CD14-positive monocyte (primary cell): ENCODE results near the gene HINT3. TPM values are rescaled to one million over a fixed set of nuclear protein-coding genes. Genes with fewer than 3 reads are reported as not detected.

ENCODE experiments used
- DNase-seq, 3 donors: peaks; one replicate each; pipeline ENCODE4 v3.0.0-alpha.2; 2011 to 2022
- H2AFZ ChIP-seq: 2 replicates; pipeline ENCODE4 v1.6.0; 2012; ENCODE audit warnings: mild to moderate bottlenecking, low read depth, low read length, inconsistent platforms; ENCODE audit not compliant: insufficient read depth, poor library complexity, severe bottlenecking
- H3K27ac ChIP-seq, 2 donors: 1 replicate in 1 of 2; 2 replicates in 1 of 2; pipeline ENCODE4 v1.5.1; 2012 to 2013; ENCODE audit warnings: low read length in 2 of 2, control low read depth in 1 of 2, inconsistent platforms in 1 of 2, low read depth in 1 of 2, mild to moderate bottlenecking in 1 of 2
- H3K27me3 ChIP-seq, 2 donors: one replicate each; pipeline versions ENCODE4 v1.6.0 to v1.6.1; 2011 to 2013; ENCODE audit warnings: low read length in 2 of 2; ENCODE audit not compliant: control insufficient read depth in 2 of 2, insufficient read depth in 2 of 2
- H3K36me3 ChIP-seq, 2 donors: replicated peaks in 1 of 2; 1 replicate in 1 of 2; 2 replicates in 1 of 2; pipeline versions ENCODE4 v1.5.1 to v1.6.1; 2012 to 2013; ENCODE audit warnings: low read length in 2 of 2, control low read depth in 1 of 2, inconsistent platforms in 1 of 2, mild to moderate bottlenecking in 1 of 2; ENCODE audit not compliant: insufficient read depth in 2 of 2, control insufficient read depth in 1 of 2
- H3K4me1 ChIP-seq, 2 donors: 1 replicate in 1 of 2; 2 replicates in 1 of 2; pipeline versions ENCODE4 v1.5.1 to v1.6.1; 2012 to 2013; ENCODE audit warnings: low read length in 2 of 2, control low read depth in 1 of 2, inconsistent platforms in 1 of 2, mild to moderate bottlenecking in 1 of 2, moderate library complexity in 1 of 2; ENCODE audit not compliant: insufficient read depth in 2 of 2, control insufficient read depth in 1 of 2
- H3K4me2 ChIP-seq: replicated peaks from 2 replicates; pipeline ENCODE3; 2012; ENCODE audit warnings: low read length, moderate library complexity, mild to moderate bottlenecking; ENCODE audit not compliant: poor library complexity, severe bottlenecking; ENCODE audit errors: extremely low read depth
- H3K4me3 ChIP-seq, 3 experiments: fragments of 200-600 bp in 1 of 3; sonication (generic) in 1 of 3; replicated peaks in 1 of 3; 1 replicate in 2 of 3; 2 replicates in 1 of 3; pipeline ENCODE4 v1.5.1; 2011 to 2013; ENCODE audit warnings: low read length in 3 of 3, mild to moderate bottlenecking in 3 of 3, control low read depth in 2 of 3, low read depth in 2 of 3, inconsistent platforms in 1 of 3, moderate library complexity in 1 of 3
- H3K79me2 ChIP-seq: 2 replicates; pipeline ENCODE4 v1.6.0; 2012; ENCODE audit warnings: mild to moderate bottlenecking, control low read depth, inconsistent platforms, low read length, moderate library complexity; ENCODE audit not compliant: insufficient read depth
- H3K9ac ChIP-seq: 2 replicates; pipeline ENCODE4 v1.6.0; 2017; ENCODE audit warnings: low read length, mild to moderate bottlenecking; ENCODE audit not compliant: insufficient read depth, poor library complexity, severe bottlenecking
- H3K9me3 ChIP-seq, 2 donors: replicated peaks in 1 of 2; 1 replicate in 1 of 2; 2 replicates in 1 of 2; pipeline versions ENCODE4 v1.5.1 to v1.6.1; 2012 to 2013; ENCODE audit warnings: low read length in 2 of 2, control low read depth in 1 of 2; ENCODE audit not compliant: control insufficient read depth in 1 of 2, insufficient read depth in 1 of 2
- H4K20me1 ChIP-seq: 2 replicates; pipeline ENCODE4 v1.6.0; 2012; ENCODE audit warnings: mild to moderate bottlenecking, low read length, control low read depth, moderate library complexity; ENCODE audit not compliant: insufficient read depth
- H3K27ac Mint-ChIP-seq, 7 donors: one replicate each; pipeline ENCODE4 v1.8.0; 2020; ENCODE audit warnings: mild to moderate bottlenecking in 7 of 7, mixed read lengths in 7 of 7, moderate library complexity in 6 of 7, inconsistent platforms in 2 of 7
- H3K27me3 Mint-ChIP-seq, 3 donors: one replicate each; pipeline ENCODE4 v1.8.0; 2021 to 2022; ENCODE audit warnings: low read depth in 3 of 3, mild to moderate bottlenecking in 3 of 3, mixed read lengths in 3 of 3, moderate library complexity in 3 of 3, inconsistent platforms in 1 of 3
- H3K36me3 Mint-ChIP-seq, 2 donors: one replicate each; pipeline ENCODE4 v1.8.0; 2020; ENCODE audit warnings: mixed read lengths in 2 of 2, inconsistent platforms in 1 of 2, mild to moderate bottlenecking in 1 of 2
- H3K4me1 Mint-ChIP-seq: one replicate; pipeline ENCODE4 v1.8.0; 2020; ENCODE audit warnings: mild to moderate bottlenecking, mixed read lengths
- H3K4me3 Mint-ChIP-seq, 2 donors: one replicate each; pipeline ENCODE4 v1.8.0; 2020; ENCODE audit warnings: mild to moderate bottlenecking in 2 of 2, mixed read lengths in 2 of 2, moderate library complexity in 1 of 2
- H3K9me3 Mint-ChIP-seq, 7 donors: one replicate each; pipeline ENCODE4 v1.8.0; 2020 to 2022; ENCODE audit warnings: mixed read lengths in 7 of 7, mild to moderate bottlenecking in 6 of 7, moderate library complexity in 6 of 7, inconsistent platforms in 2 of 7
- WGBS: methylation state at CpG from one replicate; pipeline ENCODE4 v1.1.5; 2013; ENCODE audit warnings: missing lambda C conversion rate; ENCODE audit not compliant: insufficient coverage; 5-methylcytosine and 5-hydroxymethylcytosine counted together
- intact Hi-C, 2 donors: fragments of 100-400 bp; cut with micrococcal nuclease; formaldehyde crosslinking; loops; one replicate each; pipeline versions ENCODE4 v1.15.0 to v1.15.1; 2023
- polyA plus RNA-seq, 3 donors: library from polyadenylated mRNA; depleted of rRNA in 1 of 3; unstranded in 2 of 3; stranded (reverse) in 1 of 3; fragments of 300-500 nt in 2 of 3; fragments of >200 nt in 1 of 3; fragmentation: Illumina TruSeq in 2 of 3; gene quantifications; 1 replicate in 2 of 3; 2 replicates in 1 of 3; pipeline ENCODE4 v1.2.3, GENCODE V29; 2012 to 2021
- TF ChIP-seq, protein P1 (sequence below): fragments of 200-600 bp; IDR thresholded peaks from one replicate; pipeline ENCODE4 v1.8.0; 2022; ENCODE audit warnings: antibody characterized with exemption, mild to moderate bottlenecking

HINT3 gene
- polyA plus RNA-seq, 3 donors: 5.3 to 18.0 (median 12.3) TPM

DNA sequence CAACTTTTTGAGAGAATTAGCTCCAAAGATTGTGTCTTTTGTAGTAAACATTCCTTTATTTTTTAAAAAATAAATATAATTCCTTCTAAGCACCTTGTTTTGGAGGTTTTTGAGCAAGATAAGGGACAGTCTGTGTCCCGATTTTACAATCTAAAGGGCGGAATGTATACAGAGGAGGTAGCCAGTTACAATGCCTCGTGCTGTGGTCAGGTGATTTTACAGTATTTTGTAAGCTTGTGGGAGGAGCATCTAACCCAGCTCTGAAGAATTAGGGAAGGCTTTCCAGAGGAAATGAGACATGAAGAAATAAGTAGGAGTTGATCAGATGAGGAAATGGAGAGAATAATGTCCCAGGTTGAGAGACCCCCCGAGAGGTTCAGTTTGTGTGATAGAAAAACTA is 1.3 kb downstream of the HINT3 start:
- TF ChIP-seq, protein P1, sequence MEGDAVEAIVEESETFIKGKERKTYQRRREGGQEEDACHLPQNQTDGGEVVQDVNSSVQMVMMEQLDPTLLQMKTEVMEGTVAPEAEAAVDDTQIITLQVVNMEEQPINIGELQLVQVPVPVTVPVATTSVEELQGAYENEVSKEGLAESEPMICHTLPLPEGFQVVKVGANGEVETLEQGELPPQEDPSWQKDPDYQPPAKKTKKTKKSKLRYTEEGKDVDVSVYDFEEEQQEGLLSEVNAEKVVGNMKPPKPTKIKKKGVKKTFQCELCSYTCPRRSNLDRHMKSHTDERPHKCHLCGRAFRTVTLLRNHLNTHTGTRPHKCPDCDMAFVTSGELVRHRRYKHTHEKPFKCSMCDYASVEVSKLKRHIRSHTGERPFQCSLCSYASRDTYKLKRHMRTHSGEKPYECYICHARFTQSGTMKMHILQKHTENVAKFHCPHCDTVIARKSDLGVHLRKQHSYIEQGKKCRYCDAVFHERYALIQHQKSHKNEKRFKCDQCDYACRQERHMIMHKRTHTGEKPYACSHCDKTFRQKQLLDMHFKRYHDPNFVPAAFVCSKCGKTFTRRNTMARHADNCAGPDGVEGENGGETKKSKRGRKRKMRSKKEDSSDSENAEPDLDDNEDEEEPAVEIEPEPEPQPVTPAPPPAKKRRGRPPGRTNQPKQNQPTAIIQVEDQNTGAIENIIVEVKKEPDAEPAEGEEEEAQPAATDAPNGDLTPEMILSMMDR: no peak
- peak overlapping the region; percentile 97 for H2AFZ ChIP-seq
- Mint-ChIP-seq H3K27ac (no peak overlapping the region), H3K4me1 (peaks cover 8% of the 10 kb centered on the region), H3K27me3 (peaks cover 0 to 2% (median 0%) of the 10 kb centered on the region in 3 donors), H3K9me3 (peaks cover 0 to 3% (median 0%) of the 10 kb centered on the region in 7 donors), H3K36me3 (peaks cover 8 to 19% of the 10 kb centered on the region in 2 donors), H3K4me3 (no peak overlapping the region)
- peaks cover 37% of the 10 kb centered on the region for H4K20me1 ChIP-seq
- peak overlapping the region; percentile 96 for H3K4me2 ChIP-seq
- H3K4me1 ChIP-seq: peaks cover 26 to 27% of the 10 kb centered on the region in 2 donors
- peaks cover 0 to 28% of the 10 kb centered on the region in 2 donors for H3K36me3 ChIP-seq
- H3K27me3 ChIP-seq: no peaks in the 10 kb centered on the region
- DNase-seq: peak; percentile 54 to 83 (median 80)
- peak overlapping the region; percentile 86 to 96 (median 88) for H3K4me3 ChIP-seq
- peak overlapping the region in 1 of 2 donors; percentile 95 for H3K27ac ChIP-seq
- peaks cover 58% of the 10 kb centered on the region for H3K79me2 ChIP-seq
- H3K9ac ChIP-seq: peak overlapping the region; percentile 98
- WGBS: 0% methylated on average over 4 of the region's 4 CpGs
- intact Hi-C loops: loop anchor here (2.0 to 10.0 kb wide), 4 partner anchors 41 to 177 kb away; no protein-coding TSS in a partner anchor
- H3K9me3 ChIP-seq: no peaks in the 10 kb centered on the region

DNA sequence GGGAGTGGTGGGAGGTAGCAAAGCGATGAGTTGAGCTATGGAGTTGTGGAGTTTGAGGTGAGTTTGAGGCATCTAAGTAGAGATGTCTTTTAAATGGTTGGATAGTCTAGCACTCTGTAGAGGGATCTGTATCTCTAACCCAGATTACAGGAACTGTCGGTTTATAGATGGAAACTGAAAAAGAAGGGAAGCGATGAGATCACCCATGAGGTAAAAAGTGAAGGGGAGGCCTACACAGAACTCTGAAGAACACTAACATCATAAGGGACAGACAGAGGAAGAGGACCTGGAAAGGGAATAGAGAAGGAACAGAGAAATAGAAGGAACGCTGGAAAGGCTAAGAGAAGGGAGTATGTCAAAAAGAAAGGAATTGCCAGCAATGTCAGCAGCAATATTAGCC is 2.5 kb downstream of the HINT3 start:
- Histone ChIP-seq H3K9ac (no peak overlapping the region), H3K4me1 (peaks cover 26 to 27% of the 10 kb centered on the region in 2 donors), H3K9me3 (no peaks in the 10 kb centered on the region), H3K4me2 (no peak overlapping the region), H2AFZ (no peak overlapping the region), H3K36me3 (peaks cover 0 to 30% of the 10 kb centered on the region in 2 donors), H3K27me3 (no peaks in the 10 kb centered on the region), H3K79me2 (peaks cover 70% of the 10 kb centered on the region), H3K4me3 (no peak overlapping the region), H3K27ac (peak overlapping the region in 1 of 2 donors; percentile 95), H4K20me1 (peaks cover 49% of the 10 kb centered on the region)
- no peak for DNase-seq
- Mint-ChIP-seq H3K27ac (no peak overlapping the region), H3K27me3 (no peaks in the 10 kb centered on the region), H3K36me3 (peaks cover 13 to 24% of the 10 kb centered on the region in 2 donors), H3K4me1 (peaks cover 8% of the 10 kb centered on the region), H3K9me3 (peaks cover 0 to 2% (median 0%) of the 10 kb centered on the region in 7 donors), H3K4me3 (no peak overlapping the region)
- TF ChIP-seq, protein P1: no peak
- intact Hi-C loops: loop anchor here (5.0 to 10.0 kb wide), 3 partner anchors 42 to 174 kb away; no protein-coding TSS in a partner anchor
- WGBS: no CpG with 5 or more reads among the region's 4 CpGs
